Calu3 (cell line): ENCODE measurements around the gene SEMA5A. TPM values are rescaled to one million over a fixed set of nuclear protein-coding genes. Genes with fewer than 3 reads are reported as not detected.

Experiments
- BruUV-seq: library from RNA; stranded (reverse); fragments of 400-500 nt; replicated peaks from 2 replicates; lab custom pipeline; 2021; lab: Mats Ljungman, UMichigan
- CTCF ChIA-PET: fragments of 300-600 bp; sonication (Branson Sonifier 250); formaldehyde crosslinking; loops from one replicate; lab custom pipeline; 2022; ENCODE audit warnings: antibody characterized with exemption; lab: Charles Lee
- DNase-seq: peaks from one replicate; pipeline ENCODE4 v3.0.0; 2022
- H3K27ac Mint-ChIP-seq: one replicate; pipeline ENCODE4 v1.8.0; 2022; ENCODE audit warnings: mixed read lengths; ENCODE audit not compliant: unreplicated experiment
- H3K27me3 Mint-ChIP-seq: one replicate; pipeline ENCODE4 v1.8.0; 2022; ENCODE audit warnings: mixed read lengths; ENCODE audit not compliant: unreplicated experiment
- H3K36me3 Mint-ChIP-seq: one replicate; pipeline ENCODE4 v1.8.0; 2022; ENCODE audit warnings: mild to moderate bottlenecking, moderate library complexity, mixed read lengths; ENCODE audit not compliant: insufficient read depth, unreplicated experiment
- H3K4me1 Mint-ChIP-seq: one replicate; pipeline ENCODE4 v1.8.0; 2022; ENCODE audit warnings: mild to moderate bottlenecking, low read depth, mixed read lengths; ENCODE audit not compliant: unreplicated experiment
- H3K4me3 Mint-ChIP-seq: one replicate; pipeline ENCODE4 v1.8.0; 2022; ENCODE audit warnings: mild to moderate bottlenecking, low read depth, moderate library complexity, mixed read lengths; ENCODE audit not compliant: unreplicated experiment
- H3K9me3 Mint-ChIP-seq: one replicate; pipeline ENCODE4 v1.8.0; 2022; ENCODE audit warnings: low read depth, mixed read lengths; ENCODE audit not compliant: unreplicated experiment
- intact Hi-C: fragments of 100-400 bp; cut with micrococcal nuclease; formaldehyde crosslinking; loops from one replicate; pipeline ENCODE4 v1.10.0; 2022; ENCODE audit not compliant: unreplicated experiment
- total RNA-seq: library from RNA; stranded (reverse); gene quantifications from 2 replicates; pipeline ENCODE4 v1.2.3, GENCODE V29; 2022
- TF ChIP-seq, protein P1 (sequence below): fragments of 200-600 bp; IDR thresholded peaks from one replicate; pipeline ENCODE4 v1.8.0; 2022; ENCODE audit warnings: antibody characterized with exemption; ENCODE audit not compliant: unreplicated experiment

The SEMA5A gene
- total RNA-seq, 1 experiment from 2014 or later, result 0.52 TPM

DNA sequence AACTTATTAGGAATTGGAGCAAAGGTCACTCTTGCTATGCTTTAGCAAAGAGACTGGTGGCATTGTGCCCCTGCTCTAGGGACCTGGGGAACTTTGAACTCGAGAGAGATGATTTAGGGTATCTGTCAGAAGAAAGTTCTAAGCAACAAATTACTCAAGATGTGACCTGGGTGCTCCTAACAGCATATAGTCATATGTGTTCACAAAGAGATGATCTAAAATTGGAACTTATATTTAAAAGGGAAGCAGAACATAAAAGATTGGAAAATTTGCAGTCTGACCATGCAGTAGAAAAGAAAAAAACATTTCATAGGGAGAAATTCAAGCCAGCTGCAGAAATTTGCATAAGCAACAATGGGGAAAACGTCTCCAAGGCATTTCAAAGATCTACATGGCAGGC lies 68.3 kb downstream of the SEMA5A start:
- CTCF ChIA-PET, result no interaction called here
- no peak for DNase-seq
- no peak overlapping the region for H3K4me3 Mint-ChIP-seq
- no TSS peak for BruUV-seq
- intact Hi-C loops, result no loop called here
- H3K27me3 Mint-ChIP-seq, result no peaks in the 10 kb centered on the region
- TF ChIP-seq, protein P1, sequence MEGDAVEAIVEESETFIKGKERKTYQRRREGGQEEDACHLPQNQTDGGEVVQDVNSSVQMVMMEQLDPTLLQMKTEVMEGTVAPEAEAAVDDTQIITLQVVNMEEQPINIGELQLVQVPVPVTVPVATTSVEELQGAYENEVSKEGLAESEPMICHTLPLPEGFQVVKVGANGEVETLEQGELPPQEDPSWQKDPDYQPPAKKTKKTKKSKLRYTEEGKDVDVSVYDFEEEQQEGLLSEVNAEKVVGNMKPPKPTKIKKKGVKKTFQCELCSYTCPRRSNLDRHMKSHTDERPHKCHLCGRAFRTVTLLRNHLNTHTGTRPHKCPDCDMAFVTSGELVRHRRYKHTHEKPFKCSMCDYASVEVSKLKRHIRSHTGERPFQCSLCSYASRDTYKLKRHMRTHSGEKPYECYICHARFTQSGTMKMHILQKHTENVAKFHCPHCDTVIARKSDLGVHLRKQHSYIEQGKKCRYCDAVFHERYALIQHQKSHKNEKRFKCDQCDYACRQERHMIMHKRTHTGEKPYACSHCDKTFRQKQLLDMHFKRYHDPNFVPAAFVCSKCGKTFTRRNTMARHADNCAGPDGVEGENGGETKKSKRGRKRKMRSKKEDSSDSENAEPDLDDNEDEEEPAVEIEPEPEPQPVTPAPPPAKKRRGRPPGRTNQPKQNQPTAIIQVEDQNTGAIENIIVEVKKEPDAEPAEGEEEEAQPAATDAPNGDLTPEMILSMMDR, result no peak
- peaks cover 33% of the 10 kb centered on the region for H3K9me3 Mint-ChIP-seq
- H3K36me3 Mint-ChIP-seq, result no peaks in the 10 kb centered on the region
- no peaks in the 10 kb centered on the region for H3K4me1 Mint-ChIP-seq
- no peak overlapping the region for H3K27ac Mint-ChIP-seq

DNA sequence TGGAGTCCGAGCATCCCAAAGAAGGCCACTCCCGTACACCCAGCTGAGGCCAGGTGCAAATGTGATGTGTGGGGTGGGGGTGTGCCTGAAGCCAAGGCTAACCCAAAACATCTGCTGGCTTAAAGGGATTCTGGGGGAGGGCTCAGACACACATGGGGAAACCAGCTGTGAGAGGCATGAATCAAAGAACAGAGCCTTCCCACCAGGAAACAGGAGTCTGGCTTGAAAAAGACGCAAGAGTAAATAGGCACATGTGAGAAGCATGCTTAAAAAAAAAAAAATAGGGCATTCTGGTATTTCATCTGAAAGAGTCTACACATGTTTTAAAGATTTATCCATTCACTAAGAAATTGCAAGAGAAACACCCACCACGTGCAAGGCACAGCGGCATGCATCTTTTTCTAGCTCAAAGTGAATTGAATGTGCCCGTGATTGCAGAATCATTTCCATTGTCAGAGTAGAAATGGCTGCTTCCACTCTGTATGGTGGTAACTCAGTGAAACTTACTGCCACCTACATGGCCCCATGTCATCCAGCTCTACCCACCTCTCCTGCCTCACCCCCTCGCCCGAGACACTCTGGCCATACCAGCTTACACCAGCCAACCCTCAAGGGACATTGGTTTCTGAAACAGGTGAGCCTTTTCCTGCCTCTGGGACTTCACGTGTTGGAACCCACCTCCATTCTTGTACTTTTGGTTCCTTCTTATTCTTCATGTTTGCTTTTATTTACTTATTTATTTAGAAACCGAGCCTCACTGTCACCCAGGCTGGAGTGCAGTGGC lies 71.5 kb downstream of the SEMA5A start:
- DNase-seq, result no peak
- Mint-ChIP-seq H3K4me1 (no peaks in the 10 kb centered on the region), H3K4me3 (no peak overlapping the region), H3K36me3 (no peaks in the 10 kb centered on the region), H3K27me3 (no peaks in the 10 kb centered on the region), H3K27ac (no peak overlapping the region), H3K9me3 (peaks cover 29% of the 10 kb centered on the region)
- BruUV-seq, result no TSS peak
- intact Hi-C loops, result no loop called here
- CTCF ChIA-PET, result no interaction called here
- TF ChIP-seq, protein P1, result no peak

DNA sequence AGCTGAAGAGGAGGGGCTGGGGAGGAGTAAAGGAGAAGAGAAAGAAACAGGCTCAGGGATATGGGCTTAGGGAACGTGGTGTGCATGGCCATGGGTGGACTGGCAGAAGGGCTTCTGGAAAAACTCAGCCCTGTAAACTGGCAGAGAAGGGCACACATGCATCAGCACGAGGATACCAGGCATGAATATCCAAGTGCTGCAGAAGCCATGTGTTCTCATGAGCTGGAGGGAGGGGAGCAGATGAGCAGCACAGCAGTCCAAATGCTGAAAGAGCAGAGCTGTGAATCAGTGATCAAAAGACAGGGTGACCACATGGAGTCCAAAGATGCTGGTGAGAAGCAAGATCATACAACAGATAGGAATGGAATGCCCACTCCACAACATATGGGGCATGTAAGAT lies 72.3 kb downstream of the SEMA5A start:
- H3K4me1 Mint-ChIP-seq, result no peaks in the 10 kb centered on the region
- H3K27me3 Mint-ChIP-seq, result no peaks in the 10 kb centered on the region
- no peak overlapping the region for H3K27ac Mint-ChIP-seq
- no TSS peak for BruUV-seq
- TF ChIP-seq, protein P1, result no peak
- H3K4me3 Mint-ChIP-seq, result no peak overlapping the region
- CTCF ChIA-PET, result no interaction called here
- DNase-seq, result no peak
- no peaks in the 10 kb centered on the region for H3K36me3 Mint-ChIP-seq
- H3K9me3 Mint-ChIP-seq, result peaks cover 22% of the 10 kb centered on the region
- intact Hi-C loops, result no loop called here

DNA sequence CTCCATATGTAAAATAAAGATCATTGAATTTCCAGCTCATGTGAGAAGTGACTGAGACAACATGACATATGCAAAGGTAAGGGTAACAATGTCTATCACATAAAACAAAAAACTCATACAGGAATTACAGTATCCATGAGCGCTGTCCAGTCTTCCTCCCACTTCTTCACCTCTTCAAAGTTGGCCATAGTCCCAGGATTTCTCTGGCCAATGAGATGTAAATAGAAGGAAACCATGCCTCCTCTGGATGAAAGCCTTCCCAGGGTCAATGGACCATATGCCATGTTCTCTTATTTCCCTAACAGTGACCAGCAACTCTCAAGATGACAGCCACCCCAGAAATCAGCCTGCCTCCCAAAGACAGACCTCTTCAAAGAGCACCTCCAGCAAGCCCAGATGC lies 75.5 kb downstream of the SEMA5A start:
- H3K4me3 Mint-ChIP-seq, result no peak overlapping the region
- intact Hi-C loops, result no loop called here
- no TSS peak for BruUV-seq
- peaks cover 9% of the 10 kb centered on the region for H3K9me3 Mint-ChIP-seq
- no peaks in the 10 kb centered on the region for H3K36me3 Mint-ChIP-seq
- TF ChIP-seq, protein P1, result no peak
- CTCF ChIA-PET, result no interaction called here
- H3K27me3 Mint-ChIP-seq, result no peaks in the 10 kb centered on the region
- H3K27ac Mint-ChIP-seq, result no peak overlapping the region
- no peaks in the 10 kb centered on the region for H3K4me1 Mint-ChIP-seq
- DNase-seq, result no peak
